Spleen (tissue), 13 donors: ENCODE results near the gene TMEM170B. TPM values are rescaled to one million over a fixed set of nuclear protein-coding genes. Genes with fewer than 3 reads are reported as not detected.
A peak's percentile ranks its signal among the peaks of the same experiment; 100 is the strongest.

Experiments used
- DNase-seq: peaks from one replicate; pipeline ENCODE4 v3.0.0-alpha.2; 2020
- H3K27ac ChIP-seq, 8 donors: fragments of 200-600 bp; sonication (generic) in 7 of 8; 1 replicate in 4 of 8; 2 replicates in 4 of 8; pipeline versions ENCODE4 v1.5.0 to v1.8.0; 2016 to 2021; ENCODE audit warnings: inconsistent platforms in 4 of 8, mild to moderate bottlenecking in 4 of 8, moderate library complexity in 1 of 8
- H3K27me3 ChIP-seq, 7 donors: fragments of 200-600 bp; sonication (generic) in 6 of 7; replicated peaks in 1 of 7; 1 replicate in 4 of 7; 2 replicates in 3 of 7; pipeline versions ENCODE4 v1.5.0 to v1.8.0; 2016 to 2021; ENCODE audit warnings: inconsistent platforms in 3 of 7, mild to moderate bottlenecking in 1 of 7
- H3K36me3 ChIP-seq, 6 donors: fragments of 200-600 bp; sonication (generic) in 5 of 6; 1 replicate in 4 of 6; 2 replicates in 2 of 6; pipeline versions ENCODE4 v1.5.0 to v1.8.0; 2016 to 2021; ENCODE audit warnings: inconsistent platforms in 2 of 6
- H3K4me1 ChIP-seq, 6 donors: fragments of 200-600 bp; sonication (generic) in 5 of 6; 1 replicate in 3 of 6; 2 replicates in 3 of 6; pipeline versions ENCODE4 v1.5.0 to v1.8.0; 2016 to 2021; ENCODE audit warnings: inconsistent platforms in 3 of 6
- H3K4me3 ChIP-seq, 8 donors: fragments of 200-600 bp; sonication (generic) in 7 of 8; 1 replicate in 4 of 8; 2 replicates in 4 of 8; pipeline versions ENCODE4 v1.5.0 to v1.8.0; 2016 to 2021; ENCODE audit warnings: inconsistent platforms in 4 of 8, mild to moderate bottlenecking in 4 of 8, moderate library complexity in 2 of 8
- H3K9me3 ChIP-seq, 8 donors: fragments of 200-600 bp; sonication (generic) in 7 of 8; 1 replicate in 4 of 8; 2 replicates in 4 of 8; pipeline versions ENCODE4 v1.5.0 to v1.8.0; 2016 to 2021; ENCODE audit warnings: inconsistent platforms in 4 of 8
- CTCF ChIP-seq, 11 experiments: fragments of 200-600 bp in 7 of 11; fragments of 450-650 bp in 4 of 11; sonication (generic) in 4 of 11; IDR thresholded peaks in 8 of 11; conservative IDR thresholded peaks in 3 of 11; 1 replicate in 7 of 11; 2 replicates in 4 of 11; pipeline versions ENCODE4 v1.4.0 to v1.8.0; 2016 to 2021; ENCODE audit warnings: antibody characterized with exemption in 11 of 11, inconsistent platforms in 4 of 11, mild to moderate bottlenecking in 1 of 11
- POLR2A ChIP-seq, 3 donors: fragments of 450-650 bp; IDR thresholded peaks; one replicate each; pipeline ENCODE4 v1.5.1; 2017; ENCODE audit warnings: antibody characterized with exemption in 3 of 3, mild to moderate bottlenecking in 1 of 3
- POLR2AphosphoS5 ChIP-seq, 3 donors: sonication (generic); formaldehyde crosslinking; IDR thresholded peaks; one replicate each; pipeline ENCODE4 v1.5.1; 2017; ENCODE audit warnings: antibody characterized with exemption in 3 of 3
- WGBS, 5 donors: extraction: QIAGEN DNeasy Blood & Tissue Kit in 3 of 5; methylation state at CpG; one replicate each; pipeline versions ENCODE4 v1.1.5 to v1.1.7; 2013 to 2018; 5-methylcytosine and 5-hydroxymethylcytosine counted together
- intact Hi-C: fragments of 100-400 bp; cut with DNase I; formaldehyde crosslinking; loops from one replicate; pipeline ENCODE4 v1.15.0; 2023; ENCODE audit warnings: low total_unique reads
- long read RNA-seq, 2 donors: transcript quantifications; one replicate each; lab custom pipeline, GENCODE V29; 2026
- polyA plus RNA-seq, 3 donors: library from polyadenylated mRNA; stranded (reverse); fragments of 200-250 nt; gene quantifications; one replicate each; pipeline ENCODE4 v1.2.1, GENCODE V29; 2013
- total RNA-seq, 7 donors: library from RNA; depleted of rRNA in 3 of 7; stranded (reverse); fragments of >200 nt in 3 of 7; fragmentation: NEBNext Ultra II Directional in 4 of 7; extraction: Animal tissue kit (Norgen Biotek cat#: 25700) in 4 of 7; gene quantifications; one replicate each; pipeline versions ENCODE4 v1.1.0 to v1.2.1, GENCODE V29; 2016 to 2021
- donor health status: healthy with polysubstance abuse.
- donor health status: DM: no; HTN: no; CAD: no; lungs with moderate emphysema.
- donor health status: DM: no; HTN: no; CAD: no.
- donor health status: Bipolar disorder and iron deficiency.
- donor health status: healthy.
- donor health status: DM: no; HTN: no; CAD: no.
- donor health status: DM: yes; HTN: yes; CAD: no.

TMEM170B gene, protein sequence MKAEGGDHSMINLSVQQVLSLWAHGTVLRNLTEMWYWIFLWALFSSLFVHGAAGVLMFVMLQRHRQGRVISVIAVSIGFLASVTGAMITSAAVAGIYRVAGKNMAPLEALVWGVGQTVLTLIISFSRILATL
- total RNA-seq: 10 to 100 TPM in 2 of 7 donors, 1 to 10 TPM in 5; 6.7 to 19.8 (median 9.2) TPM
- 1 to 10 TPM; 1.2 to 2.4 (median 1.4) TPM for polyA plus RNA-seq
- long read RNA-seq, donor 1, full-length matches to known transcripts: 1 of 1 reads
- long read RNA-seq, donor 1, partial matches to known transcripts: 0 of 1 reads
- long read RNA-seq, donor 1, other reads (novel, unspliced or antisense): 0 of 1 reads
- long read RNA-seq, donor 2: 0 reads

DNA sequence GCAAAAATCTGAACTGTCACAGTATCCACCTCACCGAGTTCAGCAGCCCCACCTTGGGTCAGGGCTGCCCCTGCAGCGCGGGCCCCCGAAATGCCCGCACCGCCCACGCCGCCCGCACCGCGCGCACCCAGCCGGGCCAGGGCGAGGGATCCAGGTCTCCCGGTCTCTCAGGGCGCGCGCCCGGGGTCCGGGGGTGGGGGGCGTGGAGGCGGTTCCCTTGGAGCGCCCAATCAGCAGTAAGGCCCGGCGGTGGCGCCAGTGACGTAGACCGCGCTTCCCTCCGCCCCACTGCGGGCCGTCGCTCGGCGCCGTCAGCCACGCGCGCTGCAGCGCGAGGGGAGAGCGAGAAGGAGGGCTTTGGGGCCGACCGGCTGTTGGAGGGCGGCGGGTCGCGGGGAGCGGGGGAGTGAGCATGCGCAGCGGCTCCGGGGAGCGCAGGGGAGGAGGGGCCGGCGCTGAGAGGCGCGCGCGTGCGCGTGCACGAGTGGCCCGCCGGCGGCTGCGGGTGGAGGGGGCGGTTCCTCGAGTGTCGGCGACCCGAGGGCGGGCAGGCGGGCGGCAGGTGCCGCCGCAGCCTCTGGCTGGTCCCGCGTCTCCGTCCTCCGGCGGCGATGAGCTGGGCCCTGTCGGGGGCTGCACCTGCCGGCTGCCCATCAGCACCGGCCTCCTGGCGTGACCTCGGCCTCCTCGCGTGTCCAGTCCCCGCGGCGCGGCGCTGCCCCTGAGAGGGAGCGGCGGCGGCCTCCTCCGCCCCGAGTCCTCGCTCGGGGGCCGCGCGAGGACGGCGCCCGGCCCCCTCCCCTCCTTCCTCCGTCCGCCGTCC lies at the start of gene TMEM170B:
TSS of gene TMEM170B (plus strand) at position 521 of the 823 bp plus-strand sequence. CDS start 529 bp downstream, outside the sequence.
- Histone ChIP-seq H3K27me3 (no peaks in the 10 kb centered on the region), H3K4me3 (peak within 1 kb of the TSS; percentile 70 to 98 (median 92)), H3K4me1 (peaks cover 7 to 54% (median 24%) of the 10 kb centered on the region in 6 donors), H3K27ac (peak within 1 kb of the TSS; percentile 74 to 99 (median 92)), H3K36me3 (no peaks in the 10 kb centered on the region), H3K9me3 (no peaks in the 10 kb centered on the region)
- peak; percentile 99 for DNase-seq
- 0 to 1% (median 1%) methylated on average over 59 to 110 of the region's 110 CpGs for WGBS, 5 donors
- TF ChIP-seq POLR2A (IDR thresholded peaks at IDR 0.05) (peak in 1 of 3 donors; percentile 67), CTCF (IDR thresholded peaks at IDR 0.05 in 8 of 11, conservative IDR thresholded peaks at IDR 0.05 in 3 of 11) (peak in 3 of 11 experiments; percentile 21 to 29 (median 23)), POLR2AphosphoS5 (IDR thresholded peaks at IDR 0.05) (peak; percentile 76 to 91 (median 88))
- intact Hi-C loops: no loop called here

DNA sequence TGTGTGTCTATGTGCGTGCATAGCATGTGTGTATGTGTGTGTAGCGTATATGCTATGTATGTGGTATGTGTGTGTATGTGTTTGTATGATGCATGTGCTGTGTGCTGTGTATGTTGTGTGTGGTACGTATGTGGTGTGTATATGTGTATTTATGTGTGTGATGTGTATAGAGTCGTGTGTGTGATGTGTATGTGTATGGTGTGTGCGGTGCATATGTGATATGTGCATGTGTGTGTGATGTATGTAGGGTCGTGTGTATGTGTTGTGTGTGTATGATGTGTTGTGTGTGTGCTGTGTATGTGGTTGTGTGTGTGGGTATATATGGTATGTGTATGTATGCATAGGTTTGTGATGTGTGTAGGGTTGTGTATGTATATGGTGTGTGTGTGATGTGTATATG lies 46.6 kb upstream of the TMEM170B start:
- no peak overlapping the region for H3K27ac ChIP-seq
- 63 to 97% (median 66%) methylated on average over 6 of the region's 6 CpGs for WGBS, 5 donors
- no peak overlapping the region for H3K4me3 ChIP-seq
- TF ChIP-seq POLR2A (IDR thresholded peaks at IDR 0.05): no peak
- no peak for TF ChIP-seq CTCF (IDR thresholded peaks at IDR 0.05 in 8 of 11, conservative IDR thresholded peaks at IDR 0.05 in 3 of 11)
- TF ChIP-seq POLR2AphosphoS5 (IDR thresholded peaks at IDR 0.05): no peak
- intact Hi-C loops: loop anchor here (10.0 kb wide), 1 partner anchor 316 kb away; no protein-coding TSS in a partner anchor
- no peak for DNase-seq
- H3K4me1 ChIP-seq: peaks cover 5 to 42% (median 28%) of the 10 kb centered on the region in 6 donors
- no peaks in the 10 kb centered on the region for H3K27me3 ChIP-seq
- no peaks in the 10 kb centered on the region for H3K9me3 ChIP-seq
- no peaks in the 10 kb centered on the region for H3K36me3 ChIP-seq

DNA sequence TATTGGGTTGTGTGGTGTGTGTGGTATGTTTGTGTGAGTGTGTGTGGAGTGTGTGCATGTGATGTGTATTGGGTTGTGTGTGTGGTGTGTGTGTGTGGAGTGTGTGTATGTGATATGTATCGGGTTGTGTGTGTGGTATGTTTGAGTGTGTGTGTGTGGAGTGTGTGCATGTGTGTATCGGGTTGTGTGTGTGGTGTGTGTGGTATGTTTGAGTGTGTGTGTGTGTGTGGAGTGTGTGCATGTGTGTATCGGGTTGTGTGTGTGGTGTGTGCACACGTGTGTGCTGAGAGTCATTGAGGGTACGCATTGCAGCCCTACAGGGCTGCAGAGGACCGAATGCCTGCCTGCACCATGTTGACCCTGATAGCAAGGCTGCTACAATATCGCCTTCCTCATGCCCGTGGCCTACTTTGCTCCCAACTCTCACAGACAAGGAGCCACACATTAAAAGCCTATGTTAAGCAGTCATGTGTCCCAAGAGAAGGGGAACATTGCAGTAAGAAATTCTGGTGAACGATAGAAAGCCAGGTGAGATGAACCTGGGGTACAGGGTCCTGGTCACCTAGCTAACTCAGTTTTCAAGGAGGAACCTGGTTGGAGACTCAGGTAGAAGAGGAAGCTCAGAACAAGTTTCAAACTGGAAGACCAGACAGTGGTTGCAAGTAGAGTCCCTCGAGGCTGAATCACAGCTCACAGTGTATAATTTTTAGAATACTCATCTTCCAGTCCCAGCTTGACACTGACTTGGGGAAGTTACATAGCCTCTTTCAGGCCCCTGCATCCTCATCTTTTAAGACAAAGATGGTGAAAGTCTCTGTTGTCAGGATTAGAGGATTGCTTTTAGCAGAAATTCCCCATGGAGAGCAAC lies 45.7 kb upstream of the TMEM170B start:
- DNase-seq: no peak
- intact Hi-C loops: loop anchor here (10.0 kb wide), 1 partner anchor 317 kb away; no protein-coding TSS in a partner anchor
- no peak overlapping the region for H3K4me3 ChIP-seq
- TF ChIP-seq CTCF (IDR thresholded peaks at IDR 0.05 in 8 of 11, conservative IDR thresholded peaks at IDR 0.05 in 3 of 11) (no peak), POLR2AphosphoS5 (IDR thresholded peaks at IDR 0.05) (no peak), POLR2A (IDR thresholded peaks at IDR 0.05) (no peak)
- H3K27ac ChIP-seq: peak overlapping the region in 5 of 8 donors; percentile 29 to 42 (median 39)
- H3K36me3 ChIP-seq: no peaks in the 10 kb centered on the region
- 78 to 86% (median 82%) methylated on average over 10 of the region's 10 CpGs for whole genome bisulfite sequencing, 5 donors
- no peaks in the 10 kb centered on the region for H3K9me3 ChIP-seq
- H3K4me1 ChIP-seq: peaks cover 11 to 51% (median 36%) of the 10 kb centered on the region in 6 donors
- H3K27me3 ChIP-seq: no peaks in the 10 kb centered on the region
